NB4 (cell line): Measurements from ENCODE around the gene NRSN1.

Source experiments
- CTCF ChIP-seq: IDR thresholded peaks from one replicate; pipeline ENCODE4 v1.5.1; 2012; ENCODE audit warnings: low read depth, low read length
- MAX ChIP-seq: IDR thresholded peaks from 2 replicates; pipeline ENCODE4 v1.6.1; 2011; ENCODE audit warnings: low read depth, low read length
- MYC ChIP-seq: IDR thresholded peaks from 2 replicates; pipeline ENCODE4 v1.6.1; 2011; ENCODE audit warnings: low read depth, low read length
- POLR2A ChIP-seq: IDR thresholded peaks from 2 replicates; pipeline ENCODE4 v1.6.1; 2011; ENCODE audit warnings: mild to moderate bottlenecking; ENCODE audit not compliant: insufficient read length; ENCODE audit errors: extremely low read depth

- TF ChIP-seq CTCF (no peak), POLR2A (no peak), MAX (no peak), MYC (no peak)
These were observed 67.3 kb downstream of the NRSN1 start for GRCh38 chr6:24193364-24193763.
